OCI-LY1 (cell line): ENCODE measurements around the gene ALS2CL.

Experiments used
- H2AFZ ChIP-seq: fragments of 200-600 bp; sonication (generic), shearing (Covaris generic); 2 replicates; pipeline ENCODE4 v1.6.0; 2014; ENCODE audit warnings: antibody characterized with exemption, mild to moderate bottlenecking, low read length
- H3F3A ChIP-seq: fragments of 200-600 bp; sonication (generic), shearing (Covaris generic); 2 replicates; pipeline ENCODE4 v1.6.0; 2014; ENCODE audit warnings: mild to moderate bottlenecking, antibody characterized with exemption, low read length, moderate library complexity; ENCODE audit not compliant: insufficient read depth
- H3K27ac ChIP-seq: fragments of 200-600 bp; sonication (generic); 2 replicates; pipeline ENCODE4 v1.5.1; 2014; ENCODE audit warnings: low read length, mixed run types, mild to moderate bottlenecking, low read depth; ENCODE audit not compliant: poor library complexity, severe bottlenecking
- H3K27me3 ChIP-seq: fragments of 200-600 bp; sonication (generic); 2 replicates; pipeline ENCODE4 v1.6.0; 2014; ENCODE audit warnings: antibody characterized with exemption, mild to moderate bottlenecking, low read length, moderate library complexity; ENCODE audit not compliant: insufficient read depth
- H3K36me3 ChIP-seq: fragments of 200-600 bp; sonication (generic); 2 replicates; pipeline ENCODE4 v1.6.1; 2014; ENCODE audit warnings: mild to moderate bottlenecking, antibody characterized with exemption, low read length, moderate library complexity, mixed read lengths; ENCODE audit not compliant: insufficient read depth
- H3K4me1 ChIP-seq: fragments of 200-600 bp; sonication (generic); 2 replicates; pipeline ENCODE4 v1.5.1; 2014; ENCODE audit warnings: mild to moderate bottlenecking, low read length, moderate library complexity; ENCODE audit not compliant: insufficient read depth, severe bottlenecking
- H3K4me2 ChIP-seq: fragments of 200-600 bp; sonication (generic), shearing (Covaris generic); 2 replicates; pipeline ENCODE4 v1.6.1; 2014; ENCODE audit warnings: low read length
- H3K4me3 ChIP-seq: fragments of 200-600 bp; sonication (generic); 2 replicates; pipeline ENCODE4 v1.5.1; 2014; ENCODE audit warnings: low read length, low read depth, mild to moderate bottlenecking, mixed read lengths; ENCODE audit not compliant: poor library complexity, severe bottlenecking
- H3K79me2 ChIP-seq: fragments of 200-600 bp; shearing (Covaris generic); 2 replicates; pipeline ENCODE4 v1.6.1; 2016; ENCODE audit warnings: mixed run types, low read length, mixed read lengths; ENCODE audit not compliant: insufficient read depth
- H3K9ac ChIP-seq: fragments of 200-600 bp; sonication (generic), shearing (Covaris generic); 2 replicates; pipeline ENCODE4 v1.6.1; 2014; ENCODE audit warnings: mild to moderate bottlenecking, low read length, mixed read lengths
- H3K9me2 ChIP-seq: fragments of 200-600 bp; sonication (generic), shearing (Covaris generic); 2 replicates; pipeline ENCODE4 v1.6.1; 2014; ENCODE audit warnings: low read depth, mild to moderate bottlenecking, low read length, mixed read lengths
- H3K9me3 ChIP-seq: fragments of 200-600 bp; shearing (Covaris generic); 2 replicates; pipeline ENCODE4 v1.6.1; 2014; ENCODE audit warnings: low read length, mixed read lengths
- H4K20me1 ChIP-seq: fragments of 200-600 bp; sonication (generic), shearing (Covaris generic); 2 replicates; pipeline ENCODE4 v1.6.0; 2016; ENCODE audit warnings: mild to moderate bottlenecking, low read length; ENCODE audit not compliant: insufficient read depth
- CTCF ChIP-seq: fragments of 200-600 bp; sonication (generic), shearing (Covaris generic); IDR thresholded peaks from 2 replicates; pipeline ENCODE4 v1.5.1; 2017; ENCODE audit warnings: mild to moderate bottlenecking, antibody characterized with exemption, low read length, moderate library complexity, mixed read lengths
- EZH2 ChIP-seq: fragments of 200-600 bp; sonication (generic), shearing (Covaris generic); IDR thresholded peaks from 2 replicates; pipeline ENCODE4 v1.8.0; 2017; ENCODE audit warnings: borderline replicate concordance, mixed run types, mild to moderate bottlenecking, antibody characterized with exemption, low read length, moderate library complexity, mixed read lengths

The ALS2CL gene

GRCh38 chr3:46676601-46677410 lies 16.7 kb downstream of the ALS2CL start:
- H3K4me1 ChIP-seq, result no peaks in the 10 kb centered on the region
- no peak overlapping the region for H3K4me3 ChIP-seq
- H3K4me2 ChIP-seq, result no peak overlapping the region
- H3K27ac ChIP-seq, result no peak overlapping the region
- H3K79me2 ChIP-seq, result no peaks in the 10 kb centered on the region
- no peak for TF ChIP-seq CTCF
- no peak for TF ChIP-seq EZH2
- H3F3A ChIP-seq, result no peaks in the 10 kb centered on the region
- no peak overlapping the region for H3K9ac ChIP-seq
- H3K27me3 ChIP-seq, result 0 out of 2 replicates have a peak, but pooled peaks cover 5% of the 10 kb centered on the region
- H3K9me2 ChIP-seq, result no peaks in the 10 kb centered on the region
- no peaks in the 10 kb centered on the region for H3K9me3 ChIP-seq
- no peak overlapping the region for H2AFZ ChIP-seq
- H4K20me1 ChIP-seq, result no peaks in the 10 kb centered on the region
- no peaks in the 10 kb centered on the region for H3K36me3 ChIP-seq

- no peaks in the 10 kb centered on the region for H3K4me1 ChIP-seq
- no peak overlapping the region for H3K4me2 ChIP-seq
- H3K36me3 ChIP-seq, result no peaks in the 10 kb centered on the region
- no peaks in the 10 kb centered on the region for H4K20me1 ChIP-seq
- H3K9me2 ChIP-seq, result no peaks in the 10 kb centered on the region
- 0 out of 2 replicates have a peak, but pooled peaks cover 5% of the 10 kb centered on the region for H3K27me3 ChIP-seq
- H3F3A ChIP-seq, result no peaks in the 10 kb centered on the region
- H3K9me3 ChIP-seq, result no peaks in the 10 kb centered on the region
- H3K27ac ChIP-seq, result no peak overlapping the region
- H3K4me3 ChIP-seq, result no peak overlapping the region
- H3K9ac ChIP-seq, result no peak overlapping the region
- TF ChIP-seq EZH2 (no peak), CTCF (no peak)
- H2AFZ ChIP-seq, result no peak overlapping the region
- H3K79me2 ChIP-seq, result no peaks in the 10 kb centered on the region
Observed at GRCh38 chr3:46675843-46676567, 17.5 kb downstream of the ALS2CL start.

- H3K27ac ChIP-seq, result no peak overlapping the region
- 0 out of 2 replicates have a peak, but pooled peaks cover 5% of the 10 kb centered on the region for H3K27me3 ChIP-seq
- H3K9me2 ChIP-seq, result no peaks in the 10 kb centered on the region
- H3K9me3 ChIP-seq, result no peaks in the 10 kb centered on the region
- H3K36me3 ChIP-seq, result no peaks in the 10 kb centered on the region
- no peaks in the 10 kb centered on the region for H3K4me1 ChIP-seq
- H3K4me2 ChIP-seq, result no peak overlapping the region
- H3F3A ChIP-seq, result no peaks in the 10 kb centered on the region
- H3K79me2 ChIP-seq, result no peaks in the 10 kb centered on the region
- H4K20me1 ChIP-seq, result no peaks in the 10 kb centered on the region
- H3K9ac ChIP-seq, result no peak overlapping the region
- no peak overlapping the region for H2AFZ ChIP-seq
- H3K4me3 ChIP-seq, result no peak overlapping the region
- TF ChIP-seq EZH2 (no peak), CTCF (no peak)
Observed at GRCh38 chr3:46675426-46675825, 18.1 kb downstream of the ALS2CL start.
